Right kidney (tissue), 1 donor: ENCODE results near the gene COL2A1.
A peak's percentile ranks its signal among the peaks of the same experiment; 100 is the strongest.

ENCODE experiments used
- DNase-seq: peaks from one replicate; pipeline ENCODE4 v3.0.0-alpha.2; 2016

The COL2A1 gene

GRCh38 chr12:48015129-48015528, 10.9 kb upstream of the COL2A1 start:
- no peak for DNase-seq

- DNase-seq: no peak
Observed at GRCh38 chr12:48013287-48013686, 9.0 kb upstream of the COL2A1 start.

- DNase-seq: no peak
Observed at GRCh38 chr12:48012070-48012469, 7.8 kb upstream of the COL2A1 start.

GRCh38 chr12:48010366-48010970, 6.2 kb upstream of the COL2A1 start:
- no peak for DNase-seq

GRCh38 chr12:48009471-48009870, 5.2 kb upstream of the COL2A1 start:
- no peak for DNase-seq

GRCh38 chr12:48008950-48009349, 4.7 kb upstream of the COL2A1 start:
- DNase-seq: no peak

GRCh38 chr12:48008349-48008748, 4.1 kb upstream of the COL2A1 start:
- DNase-seq: no peak

GRCh38 chr12:48007206-48007605, 2.9 kb upstream of the COL2A1 start:
- DNase-seq: no peak

- no peak for DNase-seq
Observed at GRCh38 chr12:48005750-48006021, 1.4 kb upstream of the COL2A1 start.

- no peak for DNase-seq
Observed at GRCh38 chr12:48005001-48005749, 899 bp upstream of the COL2A1 start.

- no peak for DNase-seq
Observed at GRCh38 chr12:48003226-48004052, 837 bp downstream of the COL2A1 start.

GRCh38 chr12:48002773-48003218, 1.5 kb downstream of the COL2A1 start:
- DNase-seq: peak; percentile 69

GRCh38 chr12:48002414-48002730, 1.9 kb downstream of the COL2A1 start:
- no peak for DNase-seq

- DNase-seq: peak; percentile 77
Observed at GRCh38 chr12:48001505-48002413, 2.5 kb downstream of the COL2A1 start.

- DNase-seq: no peak
Observed at GRCh38 chr12:48000878-48001504, 3.3 kb downstream of the COL2A1 start.

GRCh38 chr12:47999816-48000215, 4.5 kb downstream of the COL2A1 start:
- no peak for DNase-seq

- no peak for DNase-seq
Observed at GRCh38 chr12:47997321-47997720, 7.0 kb downstream of the COL2A1 start.

GRCh38 chr12:47995981-47996401, 8.3 kb downstream of the COL2A1 start:
- DNase-seq: no peak

GRCh38 chr12:47993491-47993890, 10.8 kb downstream of the COL2A1 start:
- no peak for DNase-seq

- DNase-seq: no peak
Observed at GRCh38 chr12:47992776-47993175, 11.5 kb downstream of the COL2A1 start.

GRCh38 chr12:47991106-47992061, 12.9 kb downstream of the COL2A1 start:
- DNase-seq: peak; percentile 12
